GM12878 (cell line): ENCODE data around the gene DTD1. TPM values are rescaled to one million over a fixed set of nuclear protein-coding genes. Genes with fewer than 3 reads are reported as not detected.

ENCODE experiments used
- CBX3 ChIP-seq: fragments of 200-600 bp; sonication (generic); IDR thresholded peaks from 2 replicates; pipeline ENCODE4 v1.6.1; 2016; ENCODE audit warnings: low read depth, borderline replicate concordance
- ELK1 ChIP-seq: IDR thresholded peaks from 2 replicates; pipeline ENCODE4 v1.6.1; 2012; ENCODE audit warnings: low read depth, low read length, improper control_type of control experiment
- FOXM1 ChIP-seq: IDR thresholded peaks from 2 replicates; pipeline ENCODE4 v1.6.1; 2012; ENCODE audit warnings: low read depth, mild to moderate bottlenecking, inconsistent platforms, low read length, moderate library complexity
- IKZF1 ChIP-seq: fragments of 450-650 bp; conservative IDR thresholded peaks from 2 replicates; pipeline ENCODE4 v1.6.1; 2017; ENCODE audit warnings: antibody characterized with exemption, mild to moderate bottlenecking
- KLF5 ChIP-seq: fragments of 450-650 bp; IDR thresholded peaks from 2 replicates; pipeline ENCODE4 v1.6.1; 2014; ENCODE audit warnings: mild to moderate bottlenecking; ENCODE audit not compliant: partially characterized antibody
- MLLT1 ChIP-seq: fragments of 450-650 bp; IDR thresholded peaks from 2 replicates; pipeline ENCODE4 v1.6.1; 2016; ENCODE audit warnings: mild to moderate bottlenecking
- MTA2 ChIP-seq: fragments of 450-650 bp; IDR thresholded peaks from 2 replicates; pipeline ENCODE4 v1.6.1; 2016; ENCODE audit warnings: low read depth, mild to moderate bottlenecking, moderate library complexity
- NBN ChIP-seq: fragments of 450-650 bp; IDR thresholded peaks from 2 replicates; pipeline ENCODE4 v1.6.1; 2016
- PAX8 ChIP-seq: fragments of 450-650 bp; IDR thresholded peaks from 2 replicates; pipeline ENCODE4 v1.6.1; 2017; ENCODE audit warnings: mild to moderate bottlenecking, moderate library complexity
- STAT3 ChIP-seq: IDR thresholded peaks from 2 replicates; pipeline ENCODE4 v1.6.1; 2011; ENCODE audit warnings: low read depth, low read length, improper control_type of control experiment
- SUPT20H ChIP-seq: IDR thresholded peaks from 2 replicates; pipeline ENCODE4 v1.6.1; 2011; ENCODE audit warnings: low read depth, mild to moderate bottlenecking, low read length, moderate library complexity, borderline replicate concordance; ENCODE audit not compliant: control insufficient read depth
- USF2 ChIP-seq: IDR thresholded peaks from 2 replicates; pipeline ENCODE4 v1.6.1; 2011; ENCODE audit warnings: low read depth, low read length, improper control_type of control experiment, borderline replicate concordance
- ZBTB11 ChIP-seq: fragments of 450-650 bp; formaldehyde crosslinking; IDR thresholded peaks from 2 replicates; pipeline ENCODE4 v1.5.0; 2022; ENCODE audit warnings: mild to moderate bottlenecking, missing genetic modification characterization
- ZNF592 ChIP-seq: fragments of 450-650 bp; IDR thresholded peaks from 2 replicates; pipeline ENCODE4 v1.6.1; 2017; ENCODE audit warnings: mild to moderate bottlenecking, moderate library complexity
- polyA plus RNA-seq, 11 experiments: library from polyadenylated mRNA; depleted of rRNA in 4 of 11; unstranded in 6 of 11; stranded (reverse) in 5 of 11; fragments of >200 nt; fragmentation: Nextera tagmentation in 4 of 11; fragmentation: Illumina TruSeq in 1 of 11; extraction: Ambion mirVana in 4 of 11; extraction: Trizol in 1 of 11; gene quantifications; 1 replicate in 1 of 11; 2 replicates in 10 of 11; pipeline versions ENCODE4 v1.2.1 to v1.2.3, GENCODE V29; 2011 to 2016; ENCODE audit warnings: inconsistent platforms in 2 of 11, missing spikeins in 2 of 11, low read depth in 1 of 11
- total RNA-seq, 4 experiments: library from RNA; depleted of rRNA in 3 of 4; stranded (reverse); fragments of >200 nt in 3 of 4; fragmentation: Illumina TruSeq in 1 of 4; extraction: Trizol in 1 of 4; gene quantifications; 2 replicates each; pipeline versions ENCODE4 v1.2.1 to v1.2.3, GENCODE V29; 2013 to 2021

The DTD1 gene
- total and polyA plus RNA-seq, 10 of the 15 experiments (the other 5 are each of a cell fraction or from before 2014, with no cell fraction given) = 24.3 to 99.8 (median 63.3) TPM

GRCh38 chr20:18754030-18754652, 166.3 kb downstream of the DTD1 start (continued):
- 0 out of 2 replicates have a peak, but pooled peaks have one; percentile 37 for TF ChIP-seq NBN
- no peak for TF ChIP-seq KLF5
- no peak for TF ChIP-seq ELK1
- peak; percentile 63 for TF ChIP-seq IKZF1
- no peak for TF ChIP-seq ZNF592
- TF ChIP-seq FOXM1 = no peak
- peak; percentile 64 for TF ChIP-seq MTA2
- no peak for TF ChIP-seq USF2
- no peak for TF ChIP-seq ZBTB11
- TF ChIP-seq STAT3 = no peak
- TF ChIP-seq SUPT20H = no peak
- peak; percentile 54 for TF ChIP-seq MLLT1
- no peak for TF ChIP-seq PAX8
- TF ChIP-seq CBX3 = no peak
